Brain microvascular endothelial cell (primary cell): ENCODE measurements around the gene CD248.

ENCODE experiments used
- DNase-seq: peaks from one replicate; pipeline ENCODE4 v3.0.0-alpha.2; 2020
- H3K27ac ChIP-seq: fragments of 250-450 bp; sonication (Bioruptor Pico); 2 replicates; pipeline ENCODE4 v1.5.1; 2020; ENCODE audit warnings: mild to moderate bottlenecking, moderate library complexity
- H3K27me3 ChIP-seq: fragments of 250-450 bp; sonication (Bioruptor Pico); replicated peaks from 2 replicates; pipeline ENCODE4 v1.5.1; 2020; ENCODE audit warnings: mild to moderate bottlenecking
- H3K36me3 ChIP-seq: fragments of 250-450 bp; sonication (Bioruptor Pico); replicated peaks from 2 replicates; pipeline ENCODE4 v1.5.1; 2020; ENCODE audit warnings: mild to moderate bottlenecking
- H3K4me3 ChIP-seq: 2 replicates; pipeline ENCODE4 v1.5.1; 2011; ENCODE audit warnings: low read depth, mild to moderate bottlenecking, control low read depth, low read length, moderate library complexity
- in situ Hi-C: cut with HindIII; loops from 2 replicates; pipeline ENCODE4 v1.10.0; 2017; ENCODE audit warnings: low sequenced_read_pairs, low pct_ligation_motif_present
- TF ChIP-seq, protein P1 (sequence below): IDR thresholded peaks from 2 replicates; pipeline ENCODE4 v1.5.1; 2011; ENCODE audit warnings: low read depth, mild to moderate bottlenecking, moderate library complexity, low read length, control low read depth, inconsistent platforms; ENCODE audit errors: missing control alignments

CD248 gene

DNA sequence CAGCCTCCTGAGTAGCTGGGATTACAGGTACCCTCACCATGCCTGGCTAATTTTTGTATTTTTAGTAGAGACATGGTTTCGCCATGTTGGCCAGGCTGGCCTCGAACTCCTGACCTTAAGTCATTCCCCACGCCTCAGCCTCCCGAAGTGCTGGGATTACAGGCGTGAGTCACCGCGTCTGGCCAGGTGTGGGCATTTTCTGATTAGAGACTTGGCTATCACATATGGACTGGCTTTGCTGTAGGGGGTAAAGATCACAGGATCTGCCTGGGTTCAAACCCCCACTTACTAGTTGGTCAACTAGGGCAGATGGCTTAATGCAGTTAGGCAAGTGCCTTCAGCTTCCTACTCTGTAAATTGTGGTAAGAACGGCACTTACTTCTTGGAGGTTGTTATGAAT lies 6.5 kb downstream of the CD248 start:
- Histone ChIP-seq H3K36me3 (no peaks in the 10 kb centered on the region), H3K27me3 (no peaks in the 10 kb centered on the region), H3K27ac (no peak overlapping the region), H3K4me3 (no peak overlapping the region)
- TF ChIP-seq, protein P1, sequence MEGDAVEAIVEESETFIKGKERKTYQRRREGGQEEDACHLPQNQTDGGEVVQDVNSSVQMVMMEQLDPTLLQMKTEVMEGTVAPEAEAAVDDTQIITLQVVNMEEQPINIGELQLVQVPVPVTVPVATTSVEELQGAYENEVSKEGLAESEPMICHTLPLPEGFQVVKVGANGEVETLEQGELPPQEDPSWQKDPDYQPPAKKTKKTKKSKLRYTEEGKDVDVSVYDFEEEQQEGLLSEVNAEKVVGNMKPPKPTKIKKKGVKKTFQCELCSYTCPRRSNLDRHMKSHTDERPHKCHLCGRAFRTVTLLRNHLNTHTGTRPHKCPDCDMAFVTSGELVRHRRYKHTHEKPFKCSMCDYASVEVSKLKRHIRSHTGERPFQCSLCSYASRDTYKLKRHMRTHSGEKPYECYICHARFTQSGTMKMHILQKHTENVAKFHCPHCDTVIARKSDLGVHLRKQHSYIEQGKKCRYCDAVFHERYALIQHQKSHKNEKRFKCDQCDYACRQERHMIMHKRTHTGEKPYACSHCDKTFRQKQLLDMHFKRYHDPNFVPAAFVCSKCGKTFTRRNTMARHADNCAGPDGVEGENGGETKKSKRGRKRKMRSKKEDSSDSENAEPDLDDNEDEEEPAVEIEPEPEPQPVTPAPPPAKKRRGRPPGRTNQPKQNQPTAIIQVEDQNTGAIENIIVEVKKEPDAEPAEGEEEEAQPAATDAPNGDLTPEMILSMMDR = no peak
- DNase-seq = no peak
- in situ Hi-C loops = no loop called here

DNA sequence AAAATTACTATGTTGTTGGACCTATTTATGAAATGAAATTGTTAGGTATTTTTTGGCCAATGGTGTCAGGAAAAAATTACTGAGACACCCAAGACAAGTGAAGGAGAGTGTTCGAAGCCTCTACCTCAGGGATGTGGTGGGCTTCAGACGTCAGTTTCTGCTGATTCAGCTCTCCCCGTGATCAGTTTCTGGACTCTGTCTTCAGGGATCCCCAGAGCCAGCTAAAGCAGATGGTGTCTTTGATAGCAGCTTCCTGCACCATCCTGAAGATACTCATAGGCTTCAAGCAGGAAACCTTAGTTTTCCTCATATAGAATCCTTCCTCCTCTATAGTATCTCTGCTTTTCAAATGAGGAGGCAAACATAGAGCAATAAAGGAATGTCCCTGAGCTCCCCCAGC lies 7.4 kb downstream of the CD248 start:
- in situ Hi-C loops = no loop called here
- no peaks in the 10 kb centered on the region for H3K36me3 ChIP-seq
- H3K27ac ChIP-seq = no peak overlapping the region
- H3K4me3 ChIP-seq = no peak overlapping the region
- DNase-seq = no peak
- TF ChIP-seq, protein P1 = no peak
- no peaks in the 10 kb centered on the region for H3K27me3 ChIP-seq

DNA sequence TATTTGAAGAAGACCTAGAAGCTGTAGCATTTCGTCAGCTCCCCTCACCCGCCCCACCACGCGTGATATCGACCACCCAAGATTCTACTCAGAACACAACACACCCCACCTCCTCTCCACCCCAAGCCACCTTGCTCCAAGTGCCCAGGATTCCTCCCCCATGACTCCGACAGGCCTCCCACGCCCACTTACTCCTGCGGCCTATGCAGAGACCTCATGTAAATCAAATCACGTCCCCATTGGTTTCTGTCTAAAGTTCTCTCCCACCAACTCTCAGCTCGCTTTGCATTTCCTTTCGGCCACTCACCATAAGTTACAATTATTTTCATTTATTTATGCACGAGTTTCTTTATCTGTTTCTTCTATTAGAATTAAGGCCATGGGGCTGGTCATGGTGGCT lies 14.2 kb downstream of the CD248 start:
- H3K36me3 ChIP-seq = no peaks in the 10 kb centered on the region
- TF ChIP-seq, protein P1 = no peak
- in situ Hi-C loops = no loop called here
- no peak for DNase-seq
- no peaks in the 10 kb centered on the region for H3K27me3 ChIP-seq
- H3K27ac ChIP-seq = no peak overlapping the region
- H3K4me3 ChIP-seq = no peak overlapping the region

DNA sequence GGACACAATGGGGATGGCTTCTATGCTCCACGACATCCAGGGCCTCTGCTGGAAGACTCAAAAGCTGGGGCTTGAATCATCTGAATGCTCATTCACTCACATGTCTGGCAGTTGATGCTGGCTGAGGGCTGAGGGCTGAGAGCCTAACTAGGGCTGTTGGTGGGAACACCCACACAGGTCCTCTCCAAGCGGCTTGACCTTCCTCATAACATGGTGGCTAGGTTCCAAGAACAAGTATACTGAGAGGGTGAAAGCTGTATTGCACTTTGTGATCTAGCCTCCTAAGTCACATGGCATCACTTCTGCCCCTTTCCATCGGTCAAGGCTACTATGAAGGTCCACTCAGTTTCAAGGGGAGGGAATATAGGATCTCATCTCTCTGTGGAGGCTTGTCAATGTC lies 17.7 kb downstream of the CD248 start:
- in situ Hi-C loops = no loop called here
- no peak for DNase-seq

DNA sequence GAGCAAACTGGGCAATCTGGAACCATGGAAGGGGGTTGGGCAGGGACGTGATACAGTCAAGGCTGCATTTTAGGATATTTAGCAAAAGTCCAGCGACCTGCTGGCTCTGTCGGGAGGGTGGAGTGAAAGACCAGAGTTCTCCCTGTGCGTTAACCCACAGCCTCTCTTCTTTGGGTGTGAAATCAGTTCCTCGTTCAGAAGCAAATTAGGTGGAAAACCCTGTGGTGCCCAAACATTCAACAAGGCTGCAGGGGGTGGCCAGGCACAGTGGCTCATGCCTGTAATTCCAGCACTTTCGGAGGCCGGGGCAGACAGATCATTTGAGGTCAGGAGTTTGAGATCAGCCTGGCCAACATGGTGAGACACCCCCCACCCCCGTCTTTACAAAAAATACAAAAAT lies 19.2 kb downstream of the CD248 start:
- Histone ChIP-seq H3K4me3 (no peak overlapping the region), H3K27me3 (peaks cover 6% of the 10 kb centered on the region), H3K36me3 (no peaks in the 10 kb centered on the region), H3K27ac (no peak overlapping the region)
- no peak for DNase-seq
- in situ Hi-C loops = no loop called here
- TF ChIP-seq, protein P1 = no peak

More for the DNA sequence above, 17.7 kb downstream of the CD248 start:
- Histone ChIP-seq H3K27ac (no peak overlapping the region), H3K27me3 (no peaks in the 10 kb centered on the region), H3K36me3 (no peaks in the 10 kb centered on the region), H3K4me3 (no peak overlapping the region)
- TF ChIP-seq, protein P1 = no peak
